ENCODE data around the gene ABHD17A. TPM values are rescaled to one million over a fixed set of nuclear protein-coding genes. Genes with fewer than 3 reads are reported as not detected.
"Not testable (repeated sequence)": the region's sequence is repeated elsewhere in the genome, so short reads cannot be mapped to it uniquely, and the experiment has no call there.

The ABHD17A gene
- total RNA-seq, 2 experiments from 2014 or later: 185 to 194 TPM

DNA sequence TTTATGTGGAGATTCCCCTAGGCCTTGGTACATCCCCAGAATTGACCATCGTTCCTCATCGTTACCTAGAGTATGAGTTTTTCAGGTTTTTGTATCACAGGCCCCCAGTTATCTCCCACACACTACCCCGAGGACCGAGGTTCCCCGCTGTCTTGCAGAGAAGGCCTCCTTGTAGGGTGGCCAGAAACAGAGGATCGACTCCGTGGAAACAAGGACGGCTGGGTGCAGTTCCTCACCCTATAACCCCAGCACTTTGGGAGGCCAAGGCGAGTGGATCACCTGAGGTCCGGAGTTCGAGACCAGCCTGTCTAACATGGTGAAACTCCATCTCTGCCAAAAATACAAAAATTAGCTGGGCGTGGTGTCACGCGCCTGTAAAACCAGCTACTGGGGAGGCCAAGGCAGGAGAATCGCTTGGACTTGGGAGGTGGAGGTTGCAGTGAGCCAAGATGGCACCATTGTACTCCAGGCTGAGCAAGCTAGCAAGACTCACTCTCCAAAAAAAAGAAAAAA is 20.6 kb upstream of the ABHD17A start:
- H3K4me1 Mint-ChIP-seq: peaks cover 42% of the 10 kb centered on the region
- POLR2A ChIA-PET: interaction anchor here (0.6 to 1.7 kb wide), 5 partner anchors 9 to 249 kb away, joined by 3 to 10 read pairs (median 4); no protein-coding TSS in a partner anchor

DNA sequence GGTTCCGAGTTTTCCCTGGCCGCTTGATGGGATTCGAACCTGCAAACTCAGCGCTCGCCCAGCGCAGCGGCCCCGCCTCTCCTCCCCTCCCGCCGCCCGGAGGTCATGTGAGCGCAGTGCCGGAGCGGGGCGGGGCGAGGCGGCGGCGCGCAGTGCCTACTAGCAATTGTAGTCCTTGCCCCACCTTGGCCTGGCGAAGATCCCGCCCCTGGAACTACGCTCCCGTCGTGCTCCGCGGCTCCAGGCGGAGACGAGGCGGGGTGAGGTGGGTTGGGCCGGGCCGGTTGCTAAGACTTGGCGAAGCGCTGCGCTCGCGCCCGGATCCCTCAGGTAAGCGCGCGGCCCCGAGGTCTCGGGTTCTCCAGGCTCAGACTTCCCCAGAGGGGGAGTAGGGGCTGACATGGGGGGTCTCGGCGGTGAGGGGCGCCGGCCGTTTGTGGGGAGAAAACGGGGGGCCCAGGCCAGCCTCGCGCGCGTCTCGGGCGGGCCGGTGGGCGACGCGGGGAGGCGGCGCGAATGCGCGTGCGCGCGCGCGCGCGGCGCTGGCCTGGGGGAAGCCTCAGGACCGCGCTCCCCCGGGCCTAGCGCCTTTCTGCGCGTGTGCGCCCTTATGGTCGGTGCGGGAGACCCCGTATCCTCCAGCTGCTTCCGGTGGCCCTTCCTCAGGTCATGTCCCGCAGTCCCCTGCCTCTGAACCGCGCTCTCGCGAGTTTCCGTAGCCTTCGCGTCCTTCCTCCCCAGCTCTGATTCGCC is 20.0 kb upstream of the ABHD17A start, which contains the start of the genes ADAT3 and SCAMP4:
Gene ADAT3 (plus strand): TSS at position 290 of the 753 bp plus-strand sequence. CDS start 6,649 bp downstream, outside the sequence.
Gene SCAMP4 (plus strand): TSS at position 290 of the 753 bp plus-strand sequence. CDS start 9,621 bp downstream, outside the sequence.
- Mint-ChIP-seq H3K4me1 (peaks cover 41% of the 10 kb centered on the region), H3K9me3 (no peaks in the 10 kb centered on the region), H3K27me3 (no peaks in the 10 kb centered on the region), H3K4me3 (peak within 1 kb of the TSS; percentile 88), H3K27ac (peak within 1 kb of the TSS; percentile 85), H3K36me3 (peaks cover 1% of the 10 kb centered on the region)
- DNase-seq: peak; percentile 98
- POLR2A ChIA-PET: interaction anchor here (0.6 to 1.7 kb wide), 7 partner anchors 8 to 250 kb away, joined by 3 to 10 read pairs (median 3); no protein-coding TSS in a partner anchor
- peak; percentile 95 for ATAC-seq (ENCODE audit: low read depth)

More for the DNA sequence above, 20.6 kb upstream of the ABHD17A start:
- DNase-seq (no peak), ATAC-seq (ENCODE audit: low read depth) (no peak)
- no peaks in the 10 kb centered on the region for H3K9me3 Mint-ChIP-seq
- peaks cover 2% of the 10 kb centered on the region for H3K36me3 Mint-ChIP-seq
- no peaks in the 10 kb centered on the region for H3K27me3 Mint-ChIP-seq
- H3K27ac Mint-ChIP-seq: peak overlapping the region; percentile 82
- peak overlapping the region; percentile 88 for H3K4me3 Mint-ChIP-seq

DNA sequence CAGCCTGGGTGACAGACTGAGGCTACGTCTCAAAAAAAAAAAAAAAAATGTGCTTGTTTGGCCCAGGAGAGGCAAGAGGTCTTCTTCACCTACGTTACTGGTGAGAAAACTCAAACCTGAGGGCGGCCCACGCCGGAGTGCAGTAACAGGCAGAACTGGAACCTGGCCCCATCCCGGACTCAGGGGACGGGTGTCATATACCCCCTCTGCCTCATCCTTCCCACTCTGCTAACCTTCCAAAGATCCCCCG is 19.5 kb upstream of the ABHD17A start:
- Mint-ChIP-seq H3K27ac (peak overlapping the region; percentile 85), H3K36me3 (no peaks in the 10 kb centered on the region), H3K4me3 (peak overlapping the region; percentile 83), H3K4me1 (peaks cover 36% of the 10 kb centered on the region), H3K9me3 (no peaks in the 10 kb centered on the region), H3K27me3 (no peaks in the 10 kb centered on the region)
- POLR2A ChIA-PET: interaction anchor here (0.7 to 1.9 kb wide), 4 partner anchors 30 to 757 kb away, joined by 3 to 7 read pairs (median 4); no protein-coding TSS in a partner anchor
- DNase-seq (no peak), ATAC-seq (ENCODE audit: low read depth) (peak; percentile 2)

DNA sequence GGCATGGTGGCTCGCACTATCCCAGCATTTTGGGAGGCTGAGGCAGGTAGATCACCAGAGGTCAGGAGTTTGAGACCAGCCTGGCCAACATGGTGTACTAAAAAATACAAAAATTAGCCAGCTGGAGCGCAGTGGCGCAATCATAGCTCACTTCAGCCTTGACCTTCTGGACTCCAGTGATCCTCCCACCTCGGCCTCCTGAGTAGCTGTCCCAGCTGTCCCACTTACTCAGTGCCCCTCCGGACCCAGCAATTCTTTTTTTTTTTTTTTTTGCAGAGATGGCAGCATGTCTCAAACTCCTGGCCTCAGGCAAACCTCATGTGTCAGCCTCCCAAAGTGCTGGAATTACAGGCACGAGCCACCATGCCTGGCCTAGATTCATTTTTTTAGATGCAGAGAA is 17.6 kb upstream of the ABHD17A start:
- H3K27me3 Mint-ChIP-seq: no peaks in the 10 kb centered on the region
- H3K27ac Mint-ChIP-seq: peak overlapping the region; percentile 25
- no peak for ATAC-seq (ENCODE audit: low read depth)

DNA sequence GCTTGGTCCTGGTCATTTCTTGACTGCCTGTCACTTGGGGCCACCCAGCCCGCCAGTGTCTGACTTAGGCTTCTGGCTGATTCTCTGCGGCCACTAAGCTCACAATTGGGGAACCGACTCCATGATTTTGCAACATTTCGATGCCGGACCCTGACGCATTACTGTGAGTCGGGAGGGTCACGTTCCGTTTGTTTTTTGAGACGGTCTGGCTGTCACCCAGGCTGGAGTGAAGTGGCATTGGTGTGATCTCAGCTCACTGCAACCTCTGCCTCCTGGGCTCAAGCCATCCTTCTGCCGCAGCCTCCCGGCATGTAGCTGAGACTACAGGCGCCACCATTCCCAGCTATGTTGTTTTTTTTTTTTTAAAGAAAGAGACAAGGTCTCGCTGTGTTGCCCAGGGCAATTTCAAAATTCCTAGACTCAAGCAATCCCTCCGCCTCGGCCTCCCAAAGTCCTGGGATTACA is 16.7 kb upstream of the ABHD17A start:
- H3K36me3 Mint-ChIP-seq: no peaks in the 10 kb centered on the region
- H3K27me3 Mint-ChIP-seq: no peaks in the 10 kb centered on the region
- ATAC-seq (ENCODE audit: low read depth) (no peak), DNase-seq (no peak)
- no peak overlapping the region for H3K4me3 Mint-ChIP-seq
- POLR2A ChIA-PET: interaction anchor here (1.6 kb wide), 1 partner anchor 19 kb away, joined by 3 read pairs; no protein-coding TSS in a partner anchor
- peaks cover 31% of the 10 kb centered on the region for H3K4me1 Mint-ChIP-seq
- no peak overlapping the region for H3K27ac Mint-ChIP-seq
- no peaks in the 10 kb centered on the region for H3K9me3 Mint-ChIP-seq

More for the DNA sequence above, 17.6 kb upstream of the ABHD17A start:
- H3K4me1 Mint-ChIP-seq: peaks cover 24% of the 10 kb centered on the region
- H3K4me3 Mint-ChIP-seq: peak overlapping the region; percentile 41
- H3K9me3 Mint-ChIP-seq: no peaks in the 10 kb centered on the region
- no peak for DNase-seq
- no peaks in the 10 kb centered on the region for H3K36me3 Mint-ChIP-seq
- POLR2A ChIA-PET: interaction anchor here (0.6 to 2.1 kb wide), 11 partner anchors 8 to 1388 kb away, joined by 3 to 15 read pairs (median 4); no protein-coding TSS in a partner anchor

DNA sequence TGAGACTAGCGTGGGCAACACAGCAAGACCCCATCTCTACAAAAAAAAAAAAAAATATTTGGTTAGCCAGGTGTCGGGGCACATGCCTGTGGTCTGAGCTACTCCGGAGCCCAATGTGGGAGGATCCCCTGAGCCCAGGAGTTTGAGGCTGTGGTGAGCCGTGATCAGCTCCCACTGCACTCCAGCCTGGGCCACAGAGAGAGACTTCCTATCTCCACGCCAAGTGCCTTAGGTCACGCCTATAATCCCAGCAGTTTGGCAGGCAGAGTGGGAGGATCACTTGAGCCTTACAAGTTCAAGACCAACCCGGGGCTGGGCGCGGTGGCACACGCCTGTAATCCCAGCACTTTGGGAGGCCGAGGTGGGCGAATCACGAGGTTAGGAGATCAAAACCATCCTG is 11.2 kb upstream of the ABHD17A start:
- H3K4me1 Mint-ChIP-seq: peaks cover 20% of the 10 kb centered on the region

DNA sequence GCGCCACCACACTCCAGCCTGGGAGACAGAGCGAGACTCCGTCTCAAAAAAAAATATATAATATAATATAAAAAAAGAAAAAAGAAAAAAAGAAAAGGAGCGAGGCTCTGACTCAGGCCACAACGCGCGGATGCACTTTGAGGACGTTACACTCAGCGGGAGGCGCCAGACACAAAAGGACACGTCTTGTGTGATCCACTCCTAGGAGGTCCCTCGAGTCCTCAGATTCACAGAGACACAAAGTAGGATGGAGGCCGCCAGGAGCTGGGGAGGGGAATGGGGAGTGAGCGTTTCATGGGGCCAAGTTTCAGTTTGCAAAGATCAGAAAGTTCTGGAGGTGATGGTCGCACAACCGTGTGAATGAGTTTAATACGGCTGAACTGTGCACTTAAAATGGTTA is 8.5 kb upstream of the ABHD17A start:
- Mint-ChIP-seq H3K4me3 (no peak overlapping the region), H3K9me3 (no peaks in the 10 kb centered on the region), H3K27me3 (no peaks in the 10 kb centered on the region), H3K4me1 (peaks cover 25% of the 10 kb centered on the region), H3K27ac (no peak overlapping the region), H3K36me3 (no peaks in the 10 kb centered on the region)
- ATAC-seq (ENCODE audit: low read depth): no peak
- POLR2A ChIA-PET: interaction anchor here (0.6 to 7.1 kb wide), 3 partner anchors 11 to 1879 kb away, joined by 3 to 103 read pairs (median 67); partner anchors contain the start of gene ABHD17A
- DNase-seq: no peak

More for the DNA sequence above, 11.2 kb upstream of the ABHD17A start:
- Mint-ChIP-seq H3K4me3 (peak overlapping the region; percentile 85), H3K27ac (peak overlapping the region; percentile 99), H3K27me3 (no peaks in the 10 kb centered on the region), H3K9me3 (no peaks in the 10 kb centered on the region), H3K36me3 (no peaks in the 10 kb centered on the region)
- DNase-seq (no peak), ATAC-seq (ENCODE audit: low read depth) (no peak)
- POLR2A ChIA-PET: interaction anchor here (0.6 to 7.1 kb wide), 13 partner anchors 9 to 341 kb away, joined by 3 to 103 read pairs (median 7); partner anchors contain the start of genes ABHD17A, ADAT3 and SCAMP4

DNA sequence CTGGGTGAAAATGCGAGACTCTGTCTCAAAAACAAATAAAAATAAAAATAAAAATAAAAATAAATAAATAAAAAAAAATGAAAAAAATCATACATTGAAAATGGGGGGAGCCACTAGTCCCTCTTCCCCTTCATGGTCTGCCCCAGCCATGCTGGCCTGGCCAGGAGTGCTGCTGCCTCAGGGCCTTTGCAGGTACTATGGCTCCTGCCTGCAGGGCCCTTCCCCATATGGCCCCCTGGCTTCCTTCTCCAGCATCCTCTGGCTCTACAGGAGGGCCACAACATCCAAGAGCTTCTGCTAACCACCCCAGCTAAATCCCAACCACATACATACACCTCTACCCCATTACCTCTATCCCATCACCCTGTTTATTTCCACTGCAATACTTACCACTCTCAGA is 4.6 kb upstream of the ABHD17A start:
- H3K36me3 Mint-ChIP-seq: no peaks in the 10 kb centered on the region
- peak overlapping the region; percentile 6 for H3K27ac Mint-ChIP-seq
- H3K9me3 Mint-ChIP-seq: no peaks in the 10 kb centered on the region
- peaks cover 17% of the 10 kb centered on the region for H3K4me1 Mint-ChIP-seq
- ATAC-seq (ENCODE audit: low read depth): no peak
- H3K4me3 Mint-ChIP-seq: no peak overlapping the region
- POLR2A ChIA-PET: no interaction called here
- no peak for DNase-seq
- H3K27me3 Mint-ChIP-seq: no peaks in the 10 kb centered on the region

DNA sequence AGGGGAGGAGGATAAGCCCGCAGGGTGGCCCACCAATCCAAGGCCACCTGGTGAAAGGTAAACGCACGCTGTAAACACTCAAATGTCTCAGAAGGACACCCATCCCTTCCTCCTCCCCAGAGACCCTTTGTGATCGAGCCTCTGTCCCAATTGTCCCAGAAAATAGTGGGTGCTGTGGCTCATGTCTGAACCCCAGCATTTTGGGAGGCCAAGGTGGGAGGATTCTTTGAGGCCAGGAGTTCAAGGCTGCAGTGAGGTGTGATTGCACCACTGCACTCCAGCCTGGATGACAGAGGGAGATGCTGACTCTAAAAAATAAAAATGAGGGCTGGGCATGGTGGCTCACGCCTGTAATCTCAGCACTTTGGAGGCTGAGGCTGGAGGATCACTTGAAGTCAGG is 3.1 kb upstream of the ABHD17A start:
- Mint-ChIP-seq H3K9me3 (no peaks in the 10 kb centered on the region), H3K27me3 (no peaks in the 10 kb centered on the region), H3K4me1 (peaks cover 19% of the 10 kb centered on the region), H3K4me3 (no peak overlapping the region), H3K36me3 (peaks cover 10% of the 10 kb centered on the region), H3K27ac (no peak overlapping the region)
- ATAC-seq (ENCODE audit: low read depth): no peak
- DNase-seq: no peak
- POLR2A ChIA-PET: no interaction called here

DNA sequence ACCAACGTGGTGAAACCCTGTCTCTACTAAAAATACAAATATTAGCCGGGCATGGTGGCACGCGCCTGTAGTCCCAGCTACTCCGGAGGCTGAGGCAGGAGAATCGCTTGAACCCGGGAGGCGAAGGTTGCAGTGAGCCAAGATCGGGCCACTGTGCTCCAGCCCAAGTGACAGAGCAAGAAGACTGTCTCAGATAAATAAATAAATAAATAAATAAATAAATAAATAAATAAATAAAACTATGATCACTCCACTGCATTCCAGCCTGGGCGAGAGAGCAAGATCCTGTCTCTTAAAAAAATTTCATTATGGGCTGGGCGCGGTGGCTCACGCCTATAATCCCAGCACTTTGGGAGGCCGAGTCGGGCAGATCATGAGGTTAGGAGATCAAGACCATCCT is 1.1 kb upstream of the ABHD17A start:
- not testable (repeated sequence) for H3K27me3 Mint-ChIP-seq; H3K9me3 Mint-ChIP-seq; DNase-seq; H3K27ac Mint-ChIP-seq; ATAC-seq (ENCODE audit: low read depth); H3K4me3 Mint-ChIP-seq
- H3K4me1 Mint-ChIP-seq: peaks cover 33% of the 10 kb centered on the region
- peaks cover 18% of the 10 kb centered on the region for H3K36me3 Mint-ChIP-seq
- POLR2A ChIA-PET: interaction anchor here (0.6 to 6.9 kb wide), 4 partner anchors 10 to 373 kb away, joined by 3 to 103 read pairs (median 26); no protein-coding TSS in a partner anchor

DNA sequence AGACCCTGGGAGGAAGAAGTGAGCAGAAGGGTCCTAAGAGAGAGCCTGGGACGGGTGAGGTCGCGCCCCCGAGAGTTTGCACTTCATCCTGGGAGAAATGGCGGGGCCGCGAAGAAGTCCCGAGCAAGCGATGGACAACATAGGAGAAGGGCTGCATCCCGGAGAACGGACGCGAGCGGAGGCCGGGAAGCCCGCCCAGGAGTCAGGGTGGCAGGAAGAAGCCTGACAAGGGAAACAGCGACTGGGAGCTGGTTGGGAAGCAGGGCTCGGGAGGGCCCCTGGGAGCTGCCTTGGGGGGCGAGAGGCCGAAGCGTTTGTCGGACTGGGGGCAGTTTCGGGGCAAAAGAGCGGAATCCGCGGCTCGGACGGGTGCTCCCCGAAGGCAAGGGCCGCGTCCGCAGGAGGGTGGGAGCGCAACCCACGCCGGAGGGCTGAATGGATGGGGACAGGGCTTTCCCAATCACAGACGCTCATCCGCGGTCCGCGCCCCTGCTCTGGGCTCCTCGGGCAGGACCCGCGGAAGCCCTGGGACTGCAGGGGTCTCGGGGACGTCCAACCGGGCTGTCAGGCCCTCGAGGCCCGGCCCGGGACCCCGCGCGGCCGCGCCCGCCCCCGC is 469 bp downstream of the ABHD17A start:
- peaks cover 28% of the 10 kb centered on the region for H3K4me1 Mint-ChIP-seq
- H3K27me3 Mint-ChIP-seq: no peaks in the 10 kb centered on the region
- H3K9me3 Mint-ChIP-seq: no peaks in the 10 kb centered on the region
- POLR2A ChIA-PET: interaction anchor here (0.5 to 6.9 kb wide), 10 partner anchors 9 to 198 kb away, joined by 3 to 103 read pairs (median 4); partner anchors contain the start of gene CSNK1G2
- ATAC-seq (ENCODE audit: low read depth): no peak
- DNase-seq: peak; percentile 60
- H3K4me3 Mint-ChIP-seq: peak overlapping the region; percentile 99
- H3K36me3 Mint-ChIP-seq: peaks cover 18% of the 10 kb centered on the region
- peak overlapping the region; percentile 99 for H3K27ac Mint-ChIP-seq

DNA sequence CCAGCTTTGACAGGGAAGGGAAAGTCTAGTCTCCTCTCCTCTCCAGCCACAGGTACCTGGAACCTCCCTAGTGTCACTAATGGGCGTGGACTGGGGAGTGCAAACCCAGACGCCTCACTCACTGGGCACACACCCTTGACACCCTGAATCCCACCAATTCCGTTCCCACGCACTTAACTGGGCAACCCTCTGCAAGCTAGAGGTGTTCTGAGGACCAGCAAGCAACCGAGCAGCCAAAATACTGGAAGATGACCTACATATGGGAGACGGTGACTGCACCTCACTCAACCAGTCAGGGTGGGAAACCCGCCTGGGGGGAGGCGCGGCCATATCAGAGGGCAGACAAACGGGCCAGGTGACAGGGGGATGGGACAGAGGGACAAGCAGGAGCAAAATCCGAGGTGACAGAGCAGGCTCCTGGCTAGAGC is 991 bp downstream of the ABHD17A start:
- Mint-ChIP-seq H3K9me3 (no peaks in the 10 kb centered on the region), H3K36me3 (peaks cover 18% of the 10 kb centered on the region), H3K4me1 (peaks cover 28% of the 10 kb centered on the region), H3K27me3 (no peaks in the 10 kb centered on the region), H3K4me3 (peak overlapping the region; percentile 99), H3K27ac (peak overlapping the region; percentile 99)
- POLR2A ChIA-PET: interaction anchor here (0.8 to 6.9 kb wide), 7 partner anchors 9 to 198 kb away, joined by 3 to 103 read pairs (median 6); no protein-coding TSS in a partner anchor
- DNase-seq: peak; percentile 60
- peak; percentile 20 for ATAC-seq (ENCODE audit: low read depth)

DNA sequence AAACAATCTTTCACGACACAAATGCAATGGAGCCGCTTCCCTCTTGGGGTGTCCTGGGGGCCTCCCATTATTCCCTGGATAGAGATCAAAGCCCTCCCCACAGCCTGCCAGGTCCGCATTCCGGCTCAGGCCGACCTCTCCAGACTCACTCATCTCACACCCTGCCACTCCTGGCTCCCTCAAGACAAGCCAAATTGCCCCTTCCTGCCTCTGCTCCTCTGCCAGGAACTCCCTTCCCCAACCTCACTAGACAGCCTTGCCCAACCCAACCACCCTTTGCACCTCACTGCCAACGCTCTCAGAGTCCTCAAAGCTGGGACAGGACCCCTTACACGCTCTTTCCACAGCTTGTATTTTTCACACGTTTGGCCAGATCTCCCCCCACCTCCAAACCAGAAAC is 1.5 kb downstream of the ABHD17A start:
- Mint-ChIP-seq H3K27ac (peak overlapping the region; percentile 99), H3K27me3 (no peaks in the 10 kb centered on the region), H3K9me3 (no peaks in the 10 kb centered on the region), H3K4me3 (peak overlapping the region; percentile 99), H3K36me3 (peaks cover 18% of the 10 kb centered on the region), H3K4me1 (peaks cover 28% of the 10 kb centered on the region)
- ATAC-seq (ENCODE audit: low read depth) (no peak), DNase-seq (no peak)
- POLR2A ChIA-PET: interaction anchor here (0.5 to 6.9 kb wide), 7 partner anchors 8 to 199 kb away, joined by 3 to 103 read pairs (median 6); no protein-coding TSS in a partner anchor

All from activated naive CD8-positive, alpha-beta T cell treated with anti-CD3 and anti-CD28 coated beads, Interleukin-2, amount 10 ng/mL, durations not matched to agents 7 days and 5 days (primary cell).